Cardiac fibroblast (primary cell): ENCODE results near the gene TNFRSF14.
A peak's percentile ranks its signal among the peaks of the same experiment; 100 is the strongest.

Experiments used
- DNase-seq, 2 donors: peaks; one replicate each; pipeline versions ENCODE4 v3.0.0 to v3.0.0-alpha.2; 2010; ENCODE audit warnings: low read depth in 2 of 2
- H3K4me3 ChIP-seq, 2 donors: replicated peaks in 1 of 2; 1 replicate in 1 of 2; 2 replicates in 1 of 2; pipeline ENCODE4 v1.5.1; 2011; ENCODE audit warnings: low read depth in 2 of 2, low read length in 2 of 2, mild to moderate bottlenecking in 2 of 2, moderate library complexity in 1 of 2
- CTCF ChIP-seq: IDR thresholded peaks from one replicate; pipeline ENCODE4 v1.5.1; 2011; ENCODE audit warnings: low read depth, mild to moderate bottlenecking, low read length, inconsistent platforms

Gene TNFRSF14

GRCh38 chr1:2537784-2538115, 18.4 kb upstream of the TNFRSF14 start:
- H3K4me3 ChIP-seq = no peak overlapping the region
- no peak for TF ChIP-seq CTCF
- no peak for DNase-seq

DNA sequence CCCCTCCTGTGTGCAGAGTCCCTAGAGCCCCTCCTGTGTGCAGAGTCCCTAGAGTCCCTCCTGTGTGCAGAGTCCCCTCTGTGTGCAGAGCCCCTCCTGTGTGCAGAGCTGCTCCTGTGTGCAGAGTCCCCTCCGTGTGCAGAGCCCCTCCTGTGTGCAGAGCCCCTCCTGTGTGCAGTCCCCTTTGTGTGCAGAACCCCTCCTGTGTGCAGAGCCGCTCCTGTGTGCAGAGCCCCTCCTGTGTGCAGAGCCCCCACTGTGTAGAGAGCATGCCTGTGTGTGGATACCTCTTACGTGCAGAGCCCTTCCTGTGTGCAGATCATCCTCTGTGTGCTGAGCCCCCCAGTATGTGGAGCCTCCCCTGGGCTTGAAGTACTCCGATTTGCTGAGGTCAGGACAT, 17.8 kb upstream of the TNFRSF14 start:
- no peak for DNase-seq

DNA sequence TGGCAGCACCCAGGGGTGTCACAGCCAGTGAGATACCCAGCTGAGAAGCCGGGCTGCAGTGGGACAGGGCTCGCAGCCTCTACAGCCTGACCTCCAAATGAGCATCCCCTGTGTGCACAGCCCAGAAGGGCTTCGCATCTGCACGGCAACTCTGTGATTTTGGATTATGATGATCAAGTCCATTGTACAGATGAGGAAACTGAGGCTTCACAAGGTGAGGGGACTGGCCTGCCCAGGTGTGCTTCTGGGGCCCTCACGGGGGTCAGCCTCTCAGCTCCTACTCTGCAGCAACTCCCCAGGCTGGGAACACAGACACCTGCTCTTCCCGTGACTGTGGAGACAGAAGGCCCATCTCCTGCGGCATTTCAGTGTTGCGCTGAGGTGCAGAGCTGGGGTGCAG, 17.3 kb upstream of the TNFRSF14 start:
- no peak for TF ChIP-seq CTCF
- H3K4me3 ChIP-seq = no peak overlapping the region
- no peak for DNase-seq

More for the DNA sequence above, 17.8 kb upstream of the TNFRSF14 start:
- no peak overlapping the region for H3K4me3 ChIP-seq
- no peak for TF ChIP-seq CTCF

DNA sequence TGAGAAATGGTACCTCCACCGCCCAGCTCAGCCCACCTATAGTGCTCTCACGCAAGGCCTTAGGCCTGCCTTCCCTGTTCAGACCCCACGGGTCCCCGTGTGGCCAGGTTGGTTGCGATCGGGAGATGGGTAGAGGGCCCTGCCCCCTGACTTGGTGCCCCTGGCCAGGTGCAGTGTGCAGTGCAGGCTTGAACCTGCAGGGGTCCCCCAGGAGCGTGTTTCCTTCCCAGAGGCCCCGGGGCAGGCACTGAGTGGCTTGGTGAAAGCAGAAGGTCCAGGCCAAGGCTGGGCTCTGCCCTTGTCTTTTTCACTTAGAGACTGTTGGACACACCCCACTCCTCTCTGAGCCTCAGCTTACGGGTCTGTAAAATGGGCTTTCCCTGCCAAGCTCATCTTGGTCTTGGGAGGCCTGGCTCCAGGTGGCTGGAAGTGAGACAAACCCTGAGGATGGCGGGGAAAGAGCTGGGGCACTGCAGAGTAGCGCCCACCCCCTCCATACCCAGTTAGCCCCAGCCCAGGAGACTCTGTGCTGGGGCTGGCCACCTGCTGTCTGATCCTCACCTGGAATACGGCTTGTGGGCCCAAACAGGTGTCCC, 16.8 kb upstream of the TNFRSF14 start:
- H3K4me3 ChIP-seq = no peak overlapping the region
- TF ChIP-seq CTCF = peak; percentile 34
- DNase-seq = no peak

DNA sequence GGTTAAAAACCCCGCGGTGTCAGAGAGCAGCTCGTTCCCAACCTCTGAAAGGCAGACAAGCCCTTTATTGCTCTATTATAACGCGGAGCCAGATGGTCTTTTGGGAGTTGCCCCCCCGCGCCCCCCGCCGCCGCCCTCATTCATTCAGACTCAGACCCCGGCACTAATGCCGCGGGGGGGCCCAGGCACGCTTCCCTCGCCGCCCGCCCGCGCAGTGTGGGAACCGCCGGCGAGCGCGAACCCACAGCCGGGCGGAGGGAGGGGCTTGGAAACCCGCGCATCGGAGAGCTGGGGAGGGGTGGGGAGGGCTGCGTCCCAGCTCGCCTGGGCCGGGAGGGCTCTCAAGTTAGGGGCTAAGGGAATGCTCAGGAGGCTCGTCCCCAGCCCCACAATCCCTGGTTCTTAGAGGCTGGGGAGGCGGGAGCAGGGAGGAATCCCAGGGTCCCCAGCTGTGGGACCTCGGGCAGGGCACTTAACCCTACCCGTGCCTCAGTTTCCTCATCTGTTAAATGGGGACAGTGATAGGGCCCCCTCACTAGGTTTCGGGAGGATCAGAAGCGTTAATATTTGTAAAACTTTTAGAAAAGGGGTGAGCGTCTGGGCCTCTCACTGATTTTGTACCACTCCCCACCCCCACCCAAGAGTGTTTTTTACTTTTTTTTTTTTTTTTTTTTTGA, 15.2 kb upstream of the TNFRSF14 start:
- TF ChIP-seq CTCF = no peak
- no peak overlapping the region for H3K4me3 ChIP-seq
- DNase-seq = no peak

DNA sequence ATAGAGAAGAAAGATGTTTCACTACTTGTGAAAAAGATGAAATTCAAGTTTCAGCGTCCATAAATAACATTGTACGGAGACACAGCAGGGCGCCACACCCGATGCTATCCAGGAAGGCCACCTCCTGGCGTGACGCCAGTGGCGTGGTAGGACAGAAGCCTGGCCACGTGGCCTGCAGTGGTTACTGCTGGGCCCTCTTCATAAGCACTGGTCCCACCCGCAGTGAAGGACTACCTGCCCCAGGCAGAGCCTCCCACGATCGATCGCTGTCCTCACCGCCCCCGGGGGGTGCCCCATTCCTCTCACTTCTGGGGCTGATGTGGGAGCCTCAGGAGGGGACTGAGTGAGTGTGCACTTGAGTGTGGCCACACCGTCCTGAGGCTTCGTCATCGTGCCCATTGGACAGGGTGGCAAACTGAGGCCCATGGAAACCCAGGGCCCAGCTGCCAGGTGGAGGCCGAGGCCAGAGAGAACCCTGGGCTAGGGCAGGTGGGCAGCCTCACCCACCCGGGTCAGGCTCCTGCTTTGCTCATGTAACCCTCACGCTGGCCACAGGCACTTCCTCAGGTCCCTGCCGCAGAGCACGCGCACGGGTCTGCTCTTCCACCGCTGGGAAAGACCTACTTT, 14.4 kb upstream of the TNFRSF14 start:
- no peak overlapping the region for H3K4me3 ChIP-seq
- TF ChIP-seq CTCF = no peak
- DNase-seq = no peak
